Esophagus mucosa (tissue), 1 donor: ENCODE results near the gene GATB. TPM values are rescaled to one million over a fixed set of nuclear protein-coding genes. Genes with fewer than 3 reads are reported as not detected.
A peak's percentile ranks its signal among the peaks of the same experiment; 100 is the strongest.
"Not testable (repeated sequence)": the region's sequence is repeated elsewhere in the genome, so short reads cannot be mapped to it uniquely, and the experiment has no call there.

Source experiments
- ATAC-seq: fragments of 200-7000 bp; cut with Tn5 transposase; one replicate; pipeline ENCODE4 v1.9.1; 2020
- total RNA-seq: library from RNA; stranded (reverse); gene quantifications from one replicate; pipeline ENCODE4 v1.2.4, GENCODE V29; 2023
- donor health status: DM: yes; HTN: yes; CAD: no.

GATB gene
- total RNA-seq, 1 donor from 2014 or later = 22.8 TPM

- no peak for ATAC-seq
These were observed 23.9 kb upstream of the GATB start for GRCh38 chr4:151784706-151785105.

- ATAC-seq = no peak
These were observed 23.1 kb upstream of the GATB start for GRCh38 chr4:151783867-151784266.

- no peak for ATAC-seq
These were observed 21.5 kb upstream of the GATB start for GRCh38 chr4:151782296-151782695.

GRCh38 chr4:151781026-151781425 is 20.2 kb upstream of the GATB start:
- no peak for ATAC-seq

- no peak for ATAC-seq
These were observed 16.7 kb upstream of the GATB start for GRCh38 chr4:151777471-151777870.

- no peak for ATAC-seq
These were observed 13.5 kb upstream of the GATB start for GRCh38 chr4:151774324-151774723.

- ATAC-seq = no peak
These were observed 11.5 kb upstream of the GATB start for GRCh38 chr4:151772274-151772673.

- ATAC-seq = no peak
These were observed 10.9 kb upstream of the GATB start for GRCh38 chr4:151771664-151772063.

- no peak for ATAC-seq
These were observed 9.3 kb upstream of the GATB start for GRCh38 chr4:151770154-151770553.

GRCh38 chr4:151768835-151769234 is 8.0 kb upstream of the GATB start:
- no peak for ATAC-seq

- peak; percentile 28 for ATAC-seq
These were observed 5.9 kb upstream of the GATB start for GRCh38 chr4:151766691-151767090.

- no peak for ATAC-seq
These were observed 805 bp downstream of the GATB start for GRCh38 chr4:151760002-151760401.

GRCh38 chr4:151753056-151753455 is 7.8 kb downstream of the GATB start:
- no peak for ATAC-seq

GRCh38 chr4:151750156-151750555 is 10.7 kb downstream of the GATB start:
- ATAC-seq = no peak

GRCh38 chr4:151745481-151746231 is 15.2 kb downstream of the GATB start:
- ATAC-seq = no peak

GRCh38 chr4:151744614-151745013 is 16.2 kb downstream of the GATB start:
- ATAC-seq = peak; percentile 94

- ATAC-seq = no peak
These were observed 16.9 kb downstream of the GATB start for GRCh38 chr4:151743894-151744293.

- peak; percentile 39 for ATAC-seq
These were observed 17.5 kb downstream of the GATB start for GRCh38 chr4:151743128-151743854.

GRCh38 chr4:151738720-151739517 is 21.9 kb downstream of the GATB start:
- ATAC-seq = no peak

- ATAC-seq = not testable (repeated sequence)
These were observed 24.0 kb downstream of the GATB start for GRCh38 chr4:151736852-151737251.

- peak; percentile 56 for ATAC-seq
These were observed 24.4 kb downstream of the GATB start for GRCh38 chr4:151736361-151736760.

GRCh38 chr4:151731670-151732069 is 29.1 kb downstream of the GATB start:
- ATAC-seq = not testable (repeated sequence)
